Astrocyte of the cerebellum (primary cell): ENCODE data around the gene DCC.

ENCODE experiments used
- DNase-seq: peaks from one replicate; pipeline ENCODE4 v3.0.0-alpha.2; 2011; ENCODE audit warnings: low read depth
- H3K4me3 ChIP-seq: 2 replicates; pipeline ENCODE4 v1.5.1; 2011; ENCODE audit warnings: mild to moderate bottlenecking, low read depth, low read length, moderate library complexity
- in situ Hi-C: cut with HindIII; loops from 2 replicates; pipeline ENCODE4 v1.10.0; 2017; ENCODE audit warnings: low sequenced_read_pairs
- TF ChIP-seq, protein P1 (sequence below): IDR thresholded peaks from 2 replicates; pipeline ENCODE4 v1.5.1; 2012; ENCODE audit warnings: low read length, low read depth, moderate library complexity, mild to moderate bottlenecking; ENCODE audit errors: missing control alignments

The DCC gene

DNA sequence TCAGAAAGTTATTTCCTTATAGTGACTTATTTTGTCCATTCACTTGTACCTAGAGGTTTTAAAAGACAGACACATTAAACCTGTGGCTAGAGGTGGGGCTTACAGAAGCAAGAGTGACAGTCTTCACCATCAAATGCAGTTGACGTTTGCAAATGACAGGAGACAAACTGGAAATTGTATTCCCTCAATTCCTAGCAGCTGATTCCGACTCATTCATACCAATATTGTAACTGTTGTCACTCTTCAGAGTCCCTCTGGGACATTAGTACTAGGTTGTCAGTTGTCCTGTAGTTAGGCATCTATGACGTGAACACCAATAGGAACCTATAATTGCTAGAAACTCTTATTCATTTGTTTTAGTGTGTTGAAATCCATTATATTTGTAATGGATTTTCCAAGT, 794.7 kb downstream of the DCC start:
- DNase-seq, result no peak
- in situ Hi-C loops, result no loop called here
- H3K4me3 ChIP-seq, result no peak overlapping the region
- TF ChIP-seq, protein P1, sequence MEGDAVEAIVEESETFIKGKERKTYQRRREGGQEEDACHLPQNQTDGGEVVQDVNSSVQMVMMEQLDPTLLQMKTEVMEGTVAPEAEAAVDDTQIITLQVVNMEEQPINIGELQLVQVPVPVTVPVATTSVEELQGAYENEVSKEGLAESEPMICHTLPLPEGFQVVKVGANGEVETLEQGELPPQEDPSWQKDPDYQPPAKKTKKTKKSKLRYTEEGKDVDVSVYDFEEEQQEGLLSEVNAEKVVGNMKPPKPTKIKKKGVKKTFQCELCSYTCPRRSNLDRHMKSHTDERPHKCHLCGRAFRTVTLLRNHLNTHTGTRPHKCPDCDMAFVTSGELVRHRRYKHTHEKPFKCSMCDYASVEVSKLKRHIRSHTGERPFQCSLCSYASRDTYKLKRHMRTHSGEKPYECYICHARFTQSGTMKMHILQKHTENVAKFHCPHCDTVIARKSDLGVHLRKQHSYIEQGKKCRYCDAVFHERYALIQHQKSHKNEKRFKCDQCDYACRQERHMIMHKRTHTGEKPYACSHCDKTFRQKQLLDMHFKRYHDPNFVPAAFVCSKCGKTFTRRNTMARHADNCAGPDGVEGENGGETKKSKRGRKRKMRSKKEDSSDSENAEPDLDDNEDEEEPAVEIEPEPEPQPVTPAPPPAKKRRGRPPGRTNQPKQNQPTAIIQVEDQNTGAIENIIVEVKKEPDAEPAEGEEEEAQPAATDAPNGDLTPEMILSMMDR, result no peak

DNA sequence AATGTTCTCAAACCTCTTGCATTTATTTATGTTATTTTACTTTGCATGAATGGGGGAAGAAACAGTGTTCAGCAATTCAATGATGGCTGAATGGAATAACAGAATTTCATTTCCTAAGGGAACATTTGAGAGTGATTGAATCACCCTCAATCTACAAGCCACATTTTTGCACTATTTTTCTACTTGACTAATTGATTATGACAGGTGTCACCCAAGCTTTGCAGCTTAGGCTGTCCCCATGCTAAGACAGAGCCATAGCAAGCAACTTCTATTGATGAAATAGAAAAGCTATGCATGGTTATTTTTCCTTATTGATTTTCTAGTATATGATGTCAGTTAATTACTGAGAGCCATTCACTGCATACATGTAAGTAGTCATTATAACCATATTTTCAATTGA, 795.7 kb downstream of the DCC start:
- TF ChIP-seq, protein P1, result no peak
- H3K4me3 ChIP-seq, result no peak overlapping the region
- in situ Hi-C loops, result no loop called here
- DNase-seq, result no peak

- no peak for DNase-seq
- TF ChIP-seq, protein P1, result no peak
- in situ Hi-C loops, result no loop called here
- H3K4me3 ChIP-seq, result no peak overlapping the region
Measured at GRCh38 chr18:53139746-53140500, 799.9 kb downstream of the DCC start.

DNA sequence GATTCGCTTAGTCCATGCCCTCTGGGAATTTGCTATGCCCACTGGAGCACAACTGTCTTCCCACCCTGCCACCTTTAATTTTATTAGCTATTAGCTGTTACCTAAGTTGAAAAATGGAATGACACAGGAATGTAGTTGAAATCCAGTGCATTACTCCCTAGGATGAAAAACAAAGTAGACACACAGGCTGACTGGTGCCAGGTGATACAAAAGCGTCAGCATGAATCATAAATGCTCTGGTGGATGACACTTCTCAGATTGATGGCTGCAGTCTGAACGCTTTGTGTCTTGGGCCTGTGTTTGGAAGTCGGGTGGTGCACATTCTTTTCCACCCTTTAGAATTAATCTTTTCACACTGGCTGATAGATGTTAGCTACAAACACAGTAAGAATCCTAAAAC, 802.0 kb downstream of the DCC start:
- H3K4me3 ChIP-seq, result no peak overlapping the region
- TF ChIP-seq, protein P1, result no peak
- in situ Hi-C loops, result no loop called here
- no peak for DNase-seq

DNA sequence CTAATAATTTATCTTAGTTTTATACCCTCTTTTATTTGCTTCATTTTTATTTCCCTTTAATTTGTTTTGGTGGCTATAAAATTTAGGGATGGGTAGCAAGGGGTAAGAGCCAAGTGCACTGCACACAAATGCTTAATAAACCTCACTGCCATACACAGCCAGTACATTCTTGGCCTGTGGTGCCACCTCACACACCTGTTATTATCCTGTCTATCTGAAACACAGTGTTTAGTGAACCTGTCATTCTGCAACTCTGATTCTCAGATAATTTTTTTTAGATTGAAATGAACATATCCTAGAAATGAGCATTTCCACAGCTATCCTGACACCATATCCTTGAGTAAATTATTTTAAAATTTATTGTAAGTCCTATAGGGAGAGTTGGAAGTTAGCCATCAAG, 807.5 kb downstream of the DCC start:
- in situ Hi-C loops, result no loop called here

GRCh38 chr18:53148123-53148522, 808.1 kb downstream of the DCC start:
- H3K4me3 ChIP-seq, result no peak overlapping the region
- in situ Hi-C loops, result no loop called here
- TF ChIP-seq, protein P1, result no peak
- DNase-seq, result no peak

More for the DNA sequence above, 807.5 kb downstream of the DCC start:
- no peak overlapping the region for H3K4me3 ChIP-seq
- no peak for DNase-seq
- TF ChIP-seq, protein P1, result no peak
